Aorta (tissue), 5 donors: Measurements from ENCODE around the gene PTAFR. TPM values are rescaled to one million over a fixed set of nuclear protein-coding genes. Genes with fewer than 3 reads are reported as not detected.

Experiments used
- ATAC-seq: fragments of 200-7000 bp; cut with Tn5 transposase; one replicate; pipeline ENCODE4 v1.9.1; 2022; ENCODE audit warnings: moderate library complexity; ENCODE audit not compliant: low FRiP score
- DNase-seq, 2 donors: peaks; one replicate each; pipeline ENCODE4 v3.0.0-alpha.2; 2020
- H3K27ac ChIP-seq, 2 donors: one replicate each; pipeline ENCODE4 v1.5.1; 2013; ENCODE audit warnings: low read length in 2 of 2, mild to moderate bottlenecking in 2 of 2, moderate library complexity in 2 of 2, control low read depth in 1 of 2, inconsistent platforms in 1 of 2, low read depth in 1 of 2
- H3K27me3 ChIP-seq, 2 donors: one replicate each; pipeline ENCODE4 v1.6.1; 2013; ENCODE audit warnings: control low read depth in 1 of 2, low read length in 1 of 2, mild to moderate bottlenecking in 1 of 2, moderate library complexity in 1 of 2; ENCODE audit not compliant: insufficient read depth in 2 of 2, control insufficient read depth in 1 of 2
- H3K36me3 ChIP-seq, 2 donors: one replicate each; pipeline ENCODE4 v1.6.1; 2013; ENCODE audit warnings: control low read depth in 1 of 2, low read length in 1 of 2, mild to moderate bottlenecking in 1 of 2; ENCODE audit not compliant: insufficient read depth in 2 of 2, control insufficient read depth in 1 of 2
- H3K4me1 ChIP-seq, 2 donors: one replicate each; pipeline ENCODE4 v1.6.1; 2013; ENCODE audit warnings: low read length in 2 of 2, control low read depth in 1 of 2, mild to moderate bottlenecking in 1 of 2, moderate library complexity in 1 of 2; ENCODE audit not compliant: insufficient read depth in 2 of 2, control insufficient read depth in 1 of 2
- H3K4me3 ChIP-seq, 2 donors: one replicate each; pipeline ENCODE4 v1.5.1; 2013; ENCODE audit warnings: low read length in 2 of 2, control low read depth in 1 of 2, mild to moderate bottlenecking in 1 of 2
- H3K9me3 ChIP-seq: one replicate; pipeline ENCODE4 v1.6.1; 2013; ENCODE audit warnings: mild to moderate bottlenecking, low read length; ENCODE audit not compliant: control insufficient read depth
- WGBS, 2 donors: extraction: QIAGEN DNeasy Blood & Tissue Kit; methylation state at CpG; one replicate each; pipeline ENCODE4 v1.1.7; 2013; 5-methylcytosine and 5-hydroxymethylcytosine counted together
- intact Hi-C, 2 donors: fragments of 100-400 bp; cut with DNase I; formaldehyde crosslinking; loops; one replicate each; pipeline versions ENCODE4 v1.14.2 to v1.15.0; 2022
- polyA plus RNA-seq, 2 donors: library from polyadenylated mRNA; stranded (reverse); fragments of 200-250 nt; gene quantifications; one replicate each; pipeline ENCODE4 v1.2.3, GENCODE V29; 2013
- total RNA-seq, 2 donors: library from RNA; stranded (reverse); fragmentation: NEBNext Ultra II Directional; extraction: Animal tissue kit (Norgen Biotek cat#: 25700); gene quantifications; one replicate each; pipeline ENCODE4 v1.2.1, GENCODE V29; 2021
- donor health status: healthy with polysubstance abuse.
- donor health status: Bipolar disorder and iron deficiency.
- donor health status: DM: no; HTN: no; CAD: no.
- donor health status: DM: no; HTN: no; CAD: no.
- donor health status: DM: yes; HTN: yes; CAD: no.

Gene PTAFR
- total and polyA plus RNA-seq, 4 donors: 0.41 to 10.4 (median 6.1) TPM

GRCh38 chr1:28197682-28198415, 21.4 kb upstream of the PTAFR start:
- 88 to 91% methylated on average over 12 of the region's 12 CpGs for WGBS, 2 donors
- H3K27me3 ChIP-seq: no peaks in the 10 kb centered on the region
- H3K9me3 ChIP-seq: no peaks in the 10 kb centered on the region
- no peak overlapping the region for H3K27ac ChIP-seq
- no peaks in the 10 kb centered on the region for H3K4me1 ChIP-seq
- intact Hi-C loops: no loop called here
- no peak overlapping the region for H3K4me3 ChIP-seq
- H3K36me3 ChIP-seq: peaks cover 0 to 11% of the 10 kb centered on the region in 2 donors
- ATAC-seq (no peak), DNase-seq (no peak)

DNA sequence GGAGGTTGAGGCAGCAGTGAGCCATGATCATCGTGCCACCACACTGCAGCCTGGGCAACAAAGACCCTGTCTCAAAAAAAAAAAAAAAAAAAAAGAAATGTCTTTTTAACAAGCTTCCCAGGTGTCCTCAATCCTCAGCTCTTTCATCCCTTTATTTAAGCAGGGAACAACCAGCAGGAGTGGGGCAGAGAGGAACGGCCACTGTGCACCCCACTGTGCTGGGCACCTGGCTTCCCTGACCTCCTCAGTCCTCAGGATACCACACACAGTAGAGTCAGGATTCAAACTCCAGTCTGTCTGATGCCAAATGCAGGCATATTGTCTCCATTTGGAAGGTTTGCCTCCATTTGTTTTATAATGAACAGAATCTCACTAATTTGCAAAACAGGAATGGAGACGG, 19.8 kb upstream of the PTAFR start:
- intact Hi-C loops: no loop called here
- H3K36me3 ChIP-seq: peaks cover 0 to 9% of the 10 kb centered on the region in 2 donors
- no peak for ATAC-seq

GRCh38 chr1:28195780-28196179, 19.3 kb upstream of the PTAFR start:
- Histone ChIP-seq H3K27me3 (no peaks in the 10 kb centered on the region), H3K9me3 (no peaks in the 10 kb centered on the region), H3K4me1 (no peaks in the 10 kb centered on the region), H3K36me3 (peaks cover 0 to 9% of the 10 kb centered on the region in 2 donors), H3K27ac (no peak overlapping the region), H3K4me3 (no peak overlapping the region)
- DNase-seq (no peak), ATAC-seq (no peak)
- intact Hi-C loops: no loop called here
- 93 to 100% methylated on average over 1 of the region's 1 CpG for WGBS, 2 donors

More for the DNA sequence above, 19.8 kb upstream of the PTAFR start:
- Histone ChIP-seq H3K27ac (no peak overlapping the region), H3K9me3 (no peaks in the 10 kb centered on the region), H3K4me3 (no peak overlapping the region), H3K27me3 (no peaks in the 10 kb centered on the region), H3K4me1 (no peaks in the 10 kb centered on the region)
- 62 to 78% methylated on average over 3 of the region's 3 CpGs for WGBS, 2 donors
- DNase-seq: no peak

GRCh38 chr1:28194326-28195035, 18.0 kb upstream of the PTAFR start:
- Histone ChIP-seq H3K27ac (no peak overlapping the region), H3K4me3 (no peak overlapping the region), H3K4me1 (no peaks in the 10 kb centered on the region), H3K9me3 (no peaks in the 10 kb centered on the region), H3K36me3 (peaks cover 0 to 1% of the 10 kb centered on the region in 2 donors), H3K27me3 (no peaks in the 10 kb centered on the region)
- intact Hi-C loops: no loop called here
- ATAC-seq: no peak
- no peak for DNase-seq
- 71 to 78% methylated on average over 8 of the region's 8 CpGs for WGBS, 2 donors

GRCh38 chr1:28193701-28194161, 17.2 kb upstream of the PTAFR start:
- no peak for ATAC-seq
- no peaks in the 10 kb centered on the region for H3K9me3 ChIP-seq
- no peaks in the 10 kb centered on the region for H3K36me3 ChIP-seq
- H3K4me1 ChIP-seq: no peaks in the 10 kb centered on the region
- H3K27me3 ChIP-seq: no peaks in the 10 kb centered on the region
- 79 to 85% methylated on average over 8 of the region's 8 CpGs for whole genome bisulfite sequencing, 2 donors
- no peak overlapping the region for H3K4me3 ChIP-seq
- intact Hi-C loops: no loop called here
- no peak overlapping the region for H3K27ac ChIP-seq
- DNase-seq: no peak

DNA sequence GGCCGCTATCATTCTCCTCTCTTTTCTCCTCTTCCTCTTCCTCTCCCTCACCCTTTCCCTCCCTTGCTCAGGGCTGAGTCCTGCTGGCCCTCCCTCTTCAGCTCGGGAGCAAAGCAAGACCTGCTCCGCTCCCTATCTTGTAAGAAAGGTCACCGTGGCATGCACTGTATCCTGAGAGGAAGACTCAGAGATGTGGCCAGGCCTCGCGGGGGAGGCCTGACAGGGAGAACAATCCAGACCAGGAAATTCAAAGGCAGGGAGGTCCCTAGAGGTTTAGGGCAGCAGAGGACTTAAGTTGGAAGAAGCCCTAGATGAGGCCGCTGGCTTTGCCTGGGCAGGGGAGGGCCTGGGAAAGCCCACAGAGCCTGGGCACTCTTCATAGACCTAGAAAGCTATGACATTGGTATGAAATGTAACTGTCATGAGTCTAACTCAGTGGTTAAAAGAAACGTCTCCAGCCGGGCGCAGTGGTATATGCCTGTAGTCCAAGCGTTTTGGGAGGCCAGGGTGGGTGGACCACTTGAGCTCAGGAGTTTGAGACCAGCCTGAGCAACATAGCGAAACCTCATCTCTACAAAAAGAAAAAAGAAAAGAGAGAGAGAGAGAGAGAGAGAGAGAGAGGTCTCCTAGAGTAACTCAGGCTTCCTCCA, 14.6 kb upstream of the PTAFR start:
- DNase-seq (no peak), ATAC-seq (no peak)
- intact Hi-C loops: no loop called here
- no peaks in the 10 kb centered on the region for H3K9me3 ChIP-seq
- 60 to 63% methylated on average over 12 of the region's 12 CpGs for WGBS, 2 donors
- no peak overlapping the region for H3K27ac ChIP-seq
- H3K4me1 ChIP-seq: no peaks in the 10 kb centered on the region
- no peak overlapping the region for H3K4me3 ChIP-seq
- H3K36me3 ChIP-seq: no peaks in the 10 kb centered on the region
- H3K27me3 ChIP-seq: no peaks in the 10 kb centered on the region

- DNase-seq (no peak), ATAC-seq (no peak)
- 53 to 61% methylated on average over 3 of the region's 3 CpGs for WGBS, 2 donors
- Histone ChIP-seq H3K36me3 (no peaks in the 10 kb centered on the region), H3K27me3 (no peaks in the 10 kb centered on the region), H3K4me1 (no peaks in the 10 kb centered on the region), H3K9me3 (no peaks in the 10 kb centered on the region), H3K4me3 (no peak overlapping the region), H3K27ac (no peak overlapping the region)
- intact Hi-C loops: no loop called here
These were observed 14.0 kb upstream of the PTAFR start for GRCh38 chr1:28190337-28190979.

- no peaks in the 10 kb centered on the region for H3K9me3 ChIP-seq
- no peaks in the 10 kb centered on the region for H3K36me3 ChIP-seq
- DNase-seq: no peak
- 75 to 87% methylated on average over 1 of the region's 1 CpG for WGBS, 2 donors
- intact Hi-C loops: no loop called here
- no peak for ATAC-seq
- no peaks in the 10 kb centered on the region for H3K27me3 ChIP-seq
- no peak overlapping the region for H3K27ac ChIP-seq
- no peaks in the 10 kb centered on the region for H3K4me1 ChIP-seq
- no peak overlapping the region for H3K4me3 ChIP-seq
These were observed 8.6 kb upstream of the PTAFR start for GRCh38 chr1:28185071-28185470.
